ENCODE data around the gene C5orf52. TPM values are rescaled to one million over a fixed set of nuclear protein-coding genes. Genes with fewer than 3 reads are reported as not detected.
"Not testable (repeated sequence)": the region's sequence is repeated elsewhere in the genome, so short reads cannot be mapped to it uniquely, and the experiment has no call there.

C5orf52 gene
- total RNA-seq, 2 donors from 2014 or later = not detected

GRCh38 chr5:157680239-157680638, 8.9 kb downstream of the C5orf52 start:
- H3K27ac ChIP-seq = no peak overlapping the region
- no peaks in the 10 kb centered on the region for H3K4me1 ChIP-seq (ENCODE audit: control insufficient read depth in 1 of 2, low read depth in 2 of 2)
- H3K9me3 ChIP-seq = no peaks in the 10 kb centered on the region
- TF ChIP-seq CTCF (IDR thresholded peaks at IDR 0.05) = no peak
- DNase-seq (ENCODE audit: low spot score) (no peak), ATAC-seq (ENCODE audit: insufficient number of reproducible peaks, low FRiP score, low read depth) (no peak)
- H3K36me3 ChIP-seq = no peaks in the 10 kb centered on the region
- no peak overlapping the region for H3K4me3 ChIP-seq
- no peaks in the 10 kb centered on the region for H3K27me3 ChIP-seq (replicated peaks; ENCODE audit: insufficient read depth)

- Histone ChIP-seq H3K9me3 (no peaks in the 10 kb centered on the region), H3K27ac (no peak overlapping the region), H3K4me1 (ENCODE audit: control insufficient read depth in 1 of 2, low read depth in 2 of 2) (no peaks in the 10 kb centered on the region), H3K36me3 (no peaks in the 10 kb centered on the region), H3K4me3 (no peak overlapping the region), H3K27me3 (replicated peaks; ENCODE audit: insufficient read depth) (no peaks in the 10 kb centered on the region)
- ATAC-seq (ENCODE audit: insufficient number of reproducible peaks, low FRiP score, low read depth) = no peak
- no peak for TF ChIP-seq CTCF (IDR thresholded peaks at IDR 0.05)
- no peak for DNase-seq (ENCODE audit: low spot score)
These were observed 9.7 kb downstream of the C5orf52 start for GRCh38 chr5:157681048-157681447.

- no peak for DNase-seq (ENCODE audit: low spot score)
These were observed 10.9 kb downstream of the C5orf52 start for GRCh38 chr5:157682257-157682656.

GRCh38 chr5:157686276-157687197, 15.2 kb downstream of the C5orf52 start:
- not testable (repeated sequence) for H3K36me3 ChIP-seq; ATAC-seq (ENCODE audit: insufficient number of reproducible peaks, low FRiP score, low read depth); H3K27ac ChIP-seq; H3K4me3 ChIP-seq; H3K4me1 ChIP-seq (ENCODE audit: control insufficient read depth in 1 of 2, low read depth in 2 of 2); DNase-seq (ENCODE audit: low spot score); H3K27me3 ChIP-seq (replicated peaks; ENCODE audit: insufficient read depth); H3K9me3 ChIP-seq

More at GRCh38 chr5:157682257-157682656, 10.9 kb downstream of the C5orf52 start:
- no peaks in the 10 kb centered on the region for H3K36me3 ChIP-seq
- H3K27me3 ChIP-seq (replicated peaks; ENCODE audit: insufficient read depth) = no peaks in the 10 kb centered on the region
- H3K9me3 ChIP-seq = no peaks in the 10 kb centered on the region
- TF ChIP-seq CTCF (IDR thresholded peaks at IDR 0.05) = no peak
- ATAC-seq (ENCODE audit: insufficient number of reproducible peaks, low FRiP score, low read depth) = no peak
- no peaks in the 10 kb centered on the region for H3K4me1 ChIP-seq (ENCODE audit: control insufficient read depth in 1 of 2, low read depth in 2 of 2)
- no peak overlapping the region for H3K4me3 ChIP-seq
- H3K27ac ChIP-seq = no peak overlapping the region

GRCh38 chr5:157687198-157687554, 15.8 kb downstream of the C5orf52 start:
- ATAC-seq (ENCODE audit: insufficient number of reproducible peaks, low FRiP score, low read depth) (no peak), DNase-seq (ENCODE audit: low spot score) (no peak)
- TF ChIP-seq CTCF (IDR thresholded peaks at IDR 0.05) = no peak
- Histone ChIP-seq H3K4me3 (no peak overlapping the region), H3K4me1 (ENCODE audit: control insufficient read depth in 1 of 2, low read depth in 2 of 2) (no peaks in the 10 kb centered on the region), H3K27me3 (replicated peaks; ENCODE audit: insufficient read depth) (no peaks in the 10 kb centered on the region), H3K36me3 (no peaks in the 10 kb centered on the region), H3K27ac (no peak overlapping the region), H3K9me3 (no peaks in the 10 kb centered on the region)

Measured in thoracic aorta (tissue), 2 donors.